HG03565 (cell line): ENCODE results near the gene TOMM6.

ENCODE experiments used
- ATAC-seq: cut with Tn5 transposase; IDR thresholded peaks from one replicate; pipeline ENCODE4 v1.9.1; 2021; ENCODE audit warnings: mild to moderate bottlenecking, moderate library complexity; ENCODE audit not compliant: unreplicated experiment

Gene TOMM6

GRCh38 chr6:41787219-41787917, at the start of gene TOMM6:
Gene TOMM6, plus strand, starts transcription at chr6:41787694. Its CDS starts 4 bp downstream, at chr6:41787698.
- peak; percentile 71 for ATAC-seq

- ATAC-seq = no peak
Measured at GRCh38 chr6:41739041-41739440, 48.5 kb upstream of the TOMM6 start.

GRCh38 chr6:41740366-41741162, 46.9 kb upstream of the TOMM6 start:
- ATAC-seq = no peak

GRCh38 chr6:41741625-41742490, 45.6 kb upstream of the TOMM6 start:
- no peak for ATAC-seq

- ATAC-seq = no peak
Measured at GRCh38 chr6:41743406-41744235, 43.9 kb upstream of the TOMM6 start.

- no peak for ATAC-seq
Measured at GRCh38 chr6:41744236-41744787, 43.2 kb upstream of the TOMM6 start.

GRCh38 chr6:41746107-41746506, 41.4 kb upstream of the TOMM6 start:
- no peak for ATAC-seq

- no peak for ATAC-seq
Measured at GRCh38 chr6:41747256-41748101, 40.0 kb upstream of the TOMM6 start, which contains the start of gene PGC. Gene PGC, minus strand, starts transcription at chr6:41747397. Its CDS starts 63 bp downstream, at chr6:41747334.

- ATAC-seq = no peak
Measured at GRCh38 chr6:41748102-41748477, 39.4 kb upstream of the TOMM6 start.

- ATAC-seq = no peak
Measured at GRCh38 chr6:41748542-41748941, 39.0 kb upstream of the TOMM6 start.

- ATAC-seq = no peak
Measured at GRCh38 chr6:41750374-41750773, 37.1 kb upstream of the TOMM6 start.

GRCh38 chr6:41755895-41756294, 31.6 kb upstream of the TOMM6 start:
- no peak for ATAC-seq

GRCh38 chr6:41756354-41756753, 31.1 kb upstream of the TOMM6 start:
- no peak for ATAC-seq

- ATAC-seq = no peak
Measured at GRCh38 chr6:41757271-41757670, 30.2 kb upstream of the TOMM6 start.

- ATAC-seq = no peak
Measured at GRCh38 chr6:41757931-41758640, 29.4 kb upstream of the TOMM6 start.

GRCh38 chr6:41758641-41759035, 28.9 kb upstream of the TOMM6 start:
- ATAC-seq = no peak

GRCh38 chr6:41759106-41759904, 28.2 kb upstream of the TOMM6 start:
- no peak for ATAC-seq
